Measurements from ENCODE around the gene ALDH1A2.

ALDH1A2 gene

GRCh38 chr15:57953874-57954273, 111.6 kb downstream of the ALDH1A2 start:
- Mint-ChIP-seq H3K9me3 (no peaks in the 10 kb centered on the region), H3K27ac (no peak overlapping the region), H3K4me3 (no peak overlapping the region), H3K36me3 (no peaks in the 10 kb centered on the region), H3K4me1 (no peaks in the 10 kb centered on the region)
- DNase-seq (ENCODE audit: low spot score in 2 of 2) (no peak), ATAC-seq (no peak)

DNA sequence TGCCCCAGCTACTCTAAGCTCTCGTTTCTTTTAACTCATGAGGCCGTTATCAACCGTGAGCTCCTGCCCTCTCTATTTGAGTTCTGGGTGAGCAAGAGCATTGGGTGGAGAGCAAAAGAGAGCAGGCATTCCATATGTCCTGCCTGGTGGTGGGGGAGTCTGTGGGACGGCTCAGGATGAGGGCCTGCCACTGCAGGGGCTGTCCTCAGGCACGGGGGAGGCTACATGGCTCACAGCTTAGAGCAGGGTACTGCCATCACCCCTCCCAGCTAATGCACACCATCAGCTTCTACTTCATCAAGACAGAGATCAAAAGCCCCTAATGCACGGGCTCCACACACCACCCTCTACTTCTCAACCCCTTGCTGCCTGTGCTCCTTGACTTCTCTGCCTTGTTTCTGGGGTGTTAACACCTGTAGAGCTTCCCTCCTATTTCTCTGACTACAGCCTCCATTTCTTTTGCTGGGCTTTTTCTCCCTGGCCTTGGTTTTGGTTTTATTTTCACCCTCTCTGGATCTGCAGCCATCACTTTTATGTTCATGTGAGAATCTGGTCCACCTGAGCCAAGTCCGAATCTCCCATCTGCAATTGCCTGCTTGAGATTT, 114.1 kb downstream of the ALDH1A2 start:
- ATAC-seq (no peak), DNase-seq (ENCODE audit: low spot score in 2 of 2) (no peak)
- Mint-ChIP-seq H3K27ac (no peak overlapping the region), H3K9me3 (no peaks in the 10 kb centered on the region), H3K36me3 (no peaks in the 10 kb centered on the region), H3K4me1 (no peaks in the 10 kb centered on the region), H3K4me3 (no peak overlapping the region)

GRCh38 chr15:57950381-57950946, 115.0 kb downstream of the ALDH1A2 start:
- Mint-ChIP-seq H3K9me3 (no peaks in the 10 kb centered on the region), H3K4me1 (no peaks in the 10 kb centered on the region), H3K36me3 (no peaks in the 10 kb centered on the region), H3K27ac (no peak overlapping the region), H3K4me3 (no peak overlapping the region)
- peak; percentile 20 for ATAC-seq
- DNase-seq (ENCODE audit: low spot score in 2 of 2): no peak

DNA sequence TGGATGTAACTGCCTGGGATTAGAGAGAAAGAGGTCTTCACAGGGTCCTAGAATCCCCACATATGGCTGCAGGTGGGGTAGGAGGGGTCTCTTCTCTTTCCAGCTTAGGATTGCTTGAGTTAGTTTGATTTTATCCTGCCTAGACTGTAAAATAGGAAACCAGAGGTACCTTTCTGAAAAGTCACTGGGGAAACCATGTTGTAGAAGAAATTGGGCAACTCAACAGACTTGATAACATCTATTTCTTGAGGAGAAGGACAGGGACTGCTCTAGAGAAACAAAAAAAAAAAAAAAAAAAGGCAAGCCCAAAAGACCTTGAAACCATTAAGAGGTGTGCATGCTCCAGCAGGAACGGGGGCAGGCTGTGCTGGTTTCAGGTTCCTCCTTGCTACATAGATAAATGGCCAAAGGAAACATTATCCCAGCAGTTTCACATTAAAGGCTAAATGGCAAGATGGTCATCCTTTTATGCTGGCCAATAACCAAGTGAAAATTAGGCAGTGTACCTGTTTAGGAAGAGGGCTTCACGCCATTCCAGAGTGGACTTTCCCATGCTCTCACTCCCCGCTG, 116.1 kb downstream of the ALDH1A2 start:
- H3K27ac Mint-ChIP-seq: no peak overlapping the region
- H3K36me3 Mint-ChIP-seq: no peaks in the 10 kb centered on the region
- no peak overlapping the region for H3K4me3 Mint-ChIP-seq
- DNase-seq (ENCODE audit: low spot score in 2 of 2) (no peak), ATAC-seq (no peak)
- no peaks in the 10 kb centered on the region for H3K4me1 Mint-ChIP-seq
- no peaks in the 10 kb centered on the region for H3K9me3 Mint-ChIP-seq

DNA sequence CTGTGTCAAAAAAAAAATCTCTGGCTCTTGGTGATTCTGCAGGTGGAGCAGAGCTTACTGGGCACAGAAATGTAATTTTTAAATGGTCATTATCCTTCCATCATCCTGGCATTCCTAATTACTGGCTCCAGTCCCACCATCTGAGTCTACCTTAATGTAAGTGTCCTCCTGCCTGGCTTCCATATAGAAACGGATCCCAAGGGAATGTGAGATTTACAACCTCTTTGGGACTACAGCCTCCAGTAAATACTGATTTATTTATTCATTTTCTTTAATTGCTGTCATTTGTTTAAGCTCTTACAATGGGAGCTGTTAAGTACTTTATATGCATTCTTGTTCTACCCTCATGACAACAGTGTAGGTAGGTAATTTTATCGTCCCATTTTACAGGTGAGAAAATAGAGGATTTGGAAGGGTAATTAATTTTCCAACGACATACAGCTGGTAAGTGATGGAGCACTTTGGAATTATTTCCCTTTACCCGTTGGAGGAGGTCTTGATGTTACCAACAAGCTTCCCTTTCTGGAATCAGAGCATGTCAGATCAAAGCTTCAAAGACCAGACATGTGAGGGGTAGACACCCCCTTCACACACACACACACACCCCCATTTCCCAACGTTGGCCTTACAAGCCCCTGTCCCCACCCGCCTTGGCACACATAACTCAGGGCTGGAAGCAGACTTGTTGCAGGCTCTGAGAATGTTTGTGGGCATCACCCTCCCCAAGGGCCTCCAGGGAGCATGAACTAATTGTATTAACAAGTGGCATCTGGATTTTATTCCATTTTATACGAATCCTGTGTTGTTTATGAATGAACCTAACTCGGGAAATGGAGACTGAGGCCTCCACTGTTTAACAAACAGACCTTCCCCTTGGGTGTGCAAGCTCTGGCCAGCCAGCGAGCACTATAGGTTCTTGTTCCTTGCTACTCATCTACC, 116.9 kb downstream of the ALDH1A2 start:
- H3K36me3 Mint-ChIP-seq: no peaks in the 10 kb centered on the region
- ATAC-seq: no peak
- DNase-seq (ENCODE audit: low spot score in 2 of 2): no peak
- H3K9me3 Mint-ChIP-seq: no peaks in the 10 kb centered on the region
- no peaks in the 10 kb centered on the region for H3K4me1 Mint-ChIP-seq
- H3K4me3 Mint-ChIP-seq: no peak overlapping the region
- H3K27ac Mint-ChIP-seq: no peak overlapping the region

DNA sequence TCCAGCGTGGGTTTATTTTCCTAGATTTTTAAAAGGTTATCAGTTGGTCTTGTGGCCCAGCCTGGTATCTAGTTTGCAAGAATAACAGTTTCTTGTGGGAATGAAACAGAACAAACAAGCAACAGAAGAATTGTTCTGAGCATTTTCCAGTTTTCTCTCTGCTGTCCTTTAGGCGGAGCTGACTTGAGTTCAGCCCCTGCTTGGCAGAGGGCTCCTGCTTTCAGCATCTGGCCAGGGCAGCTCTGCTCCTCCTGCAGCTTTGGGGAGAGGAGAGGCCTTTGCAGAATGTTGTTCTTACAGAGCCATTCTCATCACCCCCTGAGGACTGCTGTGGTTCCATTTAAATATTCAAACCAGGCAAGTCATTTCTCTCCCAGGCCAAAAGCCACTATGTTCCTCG, 117.7 kb downstream of the ALDH1A2 start:
- no peaks in the 10 kb centered on the region for H3K4me1 Mint-ChIP-seq
- no peaks in the 10 kb centered on the region for H3K9me3 Mint-ChIP-seq
- no peak overlapping the region for H3K27ac Mint-ChIP-seq
- H3K4me3 Mint-ChIP-seq: no peak overlapping the region
- H3K36me3 Mint-ChIP-seq: no peaks in the 10 kb centered on the region
- DNase-seq (ENCODE audit: low spot score in 2 of 2) (no peak), ATAC-seq (no peak)

- no peaks in the 10 kb centered on the region for H3K4me1 Mint-ChIP-seq
- H3K36me3 Mint-ChIP-seq: no peaks in the 10 kb centered on the region
- ATAC-seq: no peak
- no peak for DNase-seq (ENCODE audit: low spot score in 2 of 2)
- no peak overlapping the region for H3K27ac Mint-ChIP-seq
- H3K9me3 Mint-ChIP-seq: no peaks in the 10 kb centered on the region
- H3K4me3 Mint-ChIP-seq: no peak overlapping the region
Observed at GRCh38 chr15:57947282-57947681, 118.2 kb downstream of the ALDH1A2 start.

GRCh38 chr15:57946491-57947048, 118.9 kb downstream of the ALDH1A2 start:
- Mint-ChIP-seq H3K36me3 (no peaks in the 10 kb centered on the region), H3K9me3 (no peaks in the 10 kb centered on the region), H3K27ac (no peak overlapping the region), H3K4me1 (no peaks in the 10 kb centered on the region), H3K4me3 (no peak overlapping the region)
- ATAC-seq (no peak), DNase-seq (ENCODE audit: low spot score in 2 of 2) (no peak)

GRCh38 chr15:57945616-57946015, 119.9 kb downstream of the ALDH1A2 start:
- Mint-ChIP-seq H3K36me3 (no peaks in the 10 kb centered on the region), H3K4me3 (no peak overlapping the region), H3K27ac (no peak overlapping the region), H3K9me3 (no peaks in the 10 kb centered on the region), H3K4me1 (no peaks in the 10 kb centered on the region)
- ATAC-seq (no peak), DNase-seq (ENCODE audit: low spot score in 2 of 2) (no peak)

DNA sequence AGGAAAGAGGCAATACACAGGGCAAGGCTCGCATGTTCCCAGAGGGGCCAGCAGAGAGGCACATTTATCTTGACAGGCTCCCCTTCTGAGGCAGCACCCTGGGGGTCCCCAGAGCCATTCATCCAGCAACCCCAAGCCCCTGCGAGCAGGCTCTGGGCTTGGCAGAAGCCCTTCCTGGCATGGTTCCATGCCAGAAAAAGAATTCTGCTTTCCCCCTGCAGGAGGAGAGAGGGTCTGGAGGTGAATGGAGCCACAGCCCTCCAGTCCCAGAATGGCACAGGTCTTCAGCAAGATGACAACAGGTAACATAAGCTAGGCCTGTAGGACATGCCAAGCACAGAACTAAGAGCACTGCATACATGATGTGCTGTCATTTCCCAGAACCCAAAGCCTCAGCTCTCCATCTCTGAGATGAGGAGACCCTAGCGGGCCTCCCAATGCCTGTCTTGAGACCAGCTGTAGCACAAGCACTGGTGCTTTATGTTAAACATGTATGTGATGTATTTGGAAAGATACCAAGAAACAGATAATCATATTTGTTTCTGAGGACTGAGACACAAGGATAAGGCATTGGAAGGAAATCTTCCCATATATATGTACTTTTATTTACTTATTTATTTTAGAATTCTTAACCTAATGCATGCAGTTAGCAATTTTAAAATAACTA, 121.6 kb downstream of the ALDH1A2 start:
- no peak for DNase-seq (ENCODE audit: low spot score in 2 of 2)
- Mint-ChIP-seq H3K4me1 (no peaks in the 10 kb centered on the region), H3K9me3 (no peaks in the 10 kb centered on the region), H3K27ac (no peak overlapping the region), H3K4me3 (no peak overlapping the region), H3K36me3 (no peaks in the 10 kb centered on the region)
- ATAC-seq: no peak

DNA sequence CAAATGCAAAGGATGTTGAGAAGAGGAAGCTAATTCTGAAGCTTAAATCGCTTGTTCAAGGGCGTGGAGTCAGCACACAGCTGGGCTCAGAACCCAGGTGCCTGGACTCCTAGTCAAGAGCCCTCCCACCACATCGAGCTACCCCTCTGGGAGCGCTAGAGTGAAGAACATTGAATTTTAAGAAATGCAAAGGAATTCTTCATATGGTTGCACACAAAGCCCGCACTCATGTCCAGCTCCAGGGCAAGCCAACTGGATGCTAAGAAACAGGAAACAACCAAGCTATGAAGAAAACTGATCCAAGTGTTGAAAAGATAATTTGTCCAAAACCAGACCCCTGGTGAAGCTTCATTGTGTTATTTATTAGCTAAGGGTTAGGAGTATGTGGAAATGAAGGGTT, 122.3 kb downstream of the ALDH1A2 start:
- Mint-ChIP-seq H3K9me3 (no peaks in the 10 kb centered on the region), H3K4me1 (no peaks in the 10 kb centered on the region), H3K27ac (no peak overlapping the region), H3K36me3 (no peaks in the 10 kb centered on the region), H3K4me3 (no peak overlapping the region)
- no peak for DNase-seq (ENCODE audit: low spot score in 2 of 2)
- no peak for ATAC-seq

DNA sequence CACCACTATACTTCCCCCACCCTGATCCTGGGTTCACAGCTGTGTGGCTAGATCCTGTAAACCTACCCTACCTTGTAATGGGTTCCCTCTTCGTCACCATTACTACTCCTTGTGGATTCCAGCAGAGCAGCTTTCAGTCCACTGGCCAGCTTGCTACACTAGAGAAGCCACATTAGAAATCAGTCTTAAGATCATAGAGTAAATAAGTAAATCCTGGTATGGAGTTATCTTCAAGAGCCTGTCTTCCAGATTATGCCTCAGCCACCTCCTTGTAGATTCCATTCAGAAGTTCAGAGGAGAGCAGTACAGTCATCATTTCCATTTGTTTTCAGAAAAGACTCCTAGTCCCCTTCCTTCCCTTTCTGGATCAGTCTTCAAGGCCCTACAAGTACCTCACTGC, 123.7 kb downstream of the ALDH1A2 start:
- no peaks in the 10 kb centered on the region for H3K9me3 Mint-ChIP-seq
- DNase-seq (ENCODE audit: low spot score in 2 of 2) (no peak), ATAC-seq (no peak)
- no peak overlapping the region for H3K4me3 Mint-ChIP-seq
- no peak overlapping the region for H3K27ac Mint-ChIP-seq
- no peaks in the 10 kb centered on the region for H3K36me3 Mint-ChIP-seq
- H3K4me1 Mint-ChIP-seq: no peaks in the 10 kb centered on the region

GRCh38 chr15:57932348-57932747, 133.2 kb downstream of the ALDH1A2 start:
- Mint-ChIP-seq H3K27ac (no peak overlapping the region), H3K36me3 (no peaks in the 10 kb centered on the region), H3K9me3 (no peaks in the 10 kb centered on the region), H3K4me3 (no peak overlapping the region), H3K4me1 (no peaks in the 10 kb centered on the region)
- ATAC-seq: no peak
- no peak for DNase-seq (ENCODE audit: low spot score in 2 of 2)

- Mint-ChIP-seq H3K4me1 (no peaks in the 10 kb centered on the region), H3K27ac (no peak overlapping the region), H3K36me3 (no peaks in the 10 kb centered on the region), H3K9me3 (no peaks in the 10 kb centered on the region), H3K4me3 (no peak overlapping the region)
- ATAC-seq (no peak), DNase-seq (ENCODE audit: low spot score in 2 of 2) (no peak)
Observed at GRCh38 chr15:57931570-57931969, 133.9 kb downstream of the ALDH1A2 start.

- DNase-seq (ENCODE audit: low spot score in 2 of 2) (no peak), ATAC-seq (no peak)
- Mint-ChIP-seq H3K36me3 (no peaks in the 10 kb centered on the region), H3K9me3 (no peaks in the 10 kb centered on the region), H3K27ac (no peak overlapping the region), H3K4me3 (no peak overlapping the region), H3K4me1 (no peaks in the 10 kb centered on the region)
Observed at GRCh38 chr15:57927091-57927631, 138.3 kb downstream of the ALDH1A2 start.
